ENCODE results near the gene SERPINB8.

GRCh38 chr18:63986885-63987284 is 17.0 kb downstream of the SERPINB8 start:
- no peak for TF ChIP-seq FOXM1 (IDR thresholded peaks at IDR 0.05; ENCODE audit: borderline replicate concordance)
- TF ChIP-seq SUZ12 (IDR thresholded peaks at IDR 0.05), result no peak
- TF ChIP-seq PKNOX1 (IDR thresholded peaks at IDR 0.05), result no peak
- TF ChIP-seq SP1 (IDR thresholded peaks at IDR 0.05), result no peak
- TF ChIP-seq FOXK2 (IDR thresholded peaks at IDR 0.05), result no peak
- TF ChIP-seq TARDBP (IDR thresholded peaks at IDR 0.05), result no peak

Measured in HEK293T (cell line).